HEK293 (cell line): Measurements from ENCODE around the gene PLEKHJ1.
A peak's percentile ranks its signal among the peaks of the same experiment; 100 is the strongest.

Experiments
- CTCF ChIA-PET: fragments of 350-600 bp; formaldehyde crosslinking; extraction: SDS; loops from one replicate; lab custom pipeline; 2021; ENCODE audit warnings: antibody characterized with exemption; lab: Yijun Ruan, JAX
- POLR2A ChIA-PET: fragments of 300-600 bp; formaldehyde crosslinking; extraction: SDS; loops from one replicate; lab custom pipeline; 2020; ENCODE audit warnings: antibody characterized with exemption, inconsistent platforms; lab: Yijun Ruan, JAX
- H3K27ac ChIP-seq: fragments of 200-500 bp; sonication (Bioruptor generic); 2 replicates; pipeline ENCODE4 v1.5.1; 2014; ENCODE audit warnings: low read depth, low read length, control low read depth, inconsistent platforms; ENCODE audit errors: extremely low read depth
- H3K36me3 ChIP-seq, 2 experiments: fragments of 200-500 bp in 1 of 2; sonication (Bioruptor generic) in 1 of 2; 1 replicate in 1 of 2; 2 replicates in 1 of 2; pipeline ENCODE4 v1.5.1; 2014 to 2017; ENCODE audit warnings: inconsistent platforms in 2 of 2, low read length in 2 of 2; ENCODE audit not compliant: control insufficient read depth in 2 of 2, insufficient read depth in 1 of 2
- H3K4me1 ChIP-seq: fragments of 200-500 bp; sonication (Bioruptor generic); 2 replicates; pipeline ENCODE4 v1.5.1; 2014; ENCODE audit warnings: mild to moderate bottlenecking, low read length, inconsistent platforms; ENCODE audit not compliant: control insufficient read depth, insufficient read depth
- H3K4me3 ChIP-seq: 2 replicates; pipeline ENCODE4 v1.5.1; 2011; ENCODE audit warnings: low read depth, mild to moderate bottlenecking, control low read depth, low read length, moderate library complexity
- H3K9me3 ChIP-seq: fragments of 200-500 bp; sonication (Bioruptor generic); 2 replicates; pipeline ENCODE4 v1.5.1; 2014; ENCODE audit warnings: low read depth, low read length, inconsistent platforms; ENCODE audit not compliant: control insufficient read depth, insufficient read depth
- INSM2 ChIP-seq: fragments of 450-650 bp; formaldehyde crosslinking; IDR thresholded peaks from 2 replicates; pipeline ENCODE4 v1.5.1; 2016; ENCODE audit warnings: missing biosample characterization, missing genetic modification characterization
- KLF7 ChIP-seq: fragments of 450-650 bp; formaldehyde crosslinking; IDR thresholded peaks from 2 replicates; pipeline ENCODE4 v1.5.1; 2016; ENCODE audit warnings: missing biosample characterization, missing genetic modification characterization, borderline replicate concordance
- PRDM1 ChIP-seq: fragments of 450-650 bp; formaldehyde crosslinking; IDR thresholded peaks from 2 replicates; pipeline ENCODE4; 2016; ENCODE audit warnings: missing biosample characterization, missing genetic modification characterization
- TCF7L2 ChIP-seq: IDR thresholded peaks from 2 replicates; pipeline ENCODE4 v1.6.1; 2011; ENCODE audit warnings: low read depth, mild to moderate bottlenecking, inconsistent platforms, low read length, moderate library complexity, borderline replicate concordance
- TRIM28 ChIP-seq: IDR thresholded peaks from 2 replicates; pipeline ENCODE4 v1.6.1; 2011; ENCODE audit warnings: low read length, control low read depth, borderline replicate concordance
- ZBTB10 ChIP-seq: fragments of 450-650 bp; formaldehyde crosslinking; IDR thresholded peaks from 2 replicates; pipeline ENCODE4 v1.5.1; 2016; ENCODE audit warnings: missing biosample characterization, missing genetic modification characterization
- ZNF26 ChIP-seq: fragments of 450-650 bp; formaldehyde crosslinking; IDR thresholded peaks from 2 replicates; pipeline ENCODE4 v1.5.1; 2016; ENCODE audit warnings: missing biosample characterization, missing genetic modification characterization
- ZNF558 ChIP-seq: fragments of 450-650 bp; formaldehyde crosslinking; IDR thresholded peaks from 2 replicates; pipeline ENCODE4 v1.5.1; 2016; ENCODE audit warnings: missing biosample characterization, missing genetic modification characterization
- ZNF585B ChIP-seq: fragments of 450-650 bp; formaldehyde crosslinking; IDR thresholded peaks from 2 replicates; pipeline ENCODE4 v1.5.1; 2016; ENCODE audit warnings: missing biosample characterization, missing genetic modification characterization
- TF ChIP-seq, protein P1 (sequence below): fragments of 450-650 bp; formaldehyde crosslinking; IDR thresholded peaks from 2 replicates; pipeline ENCODE4 v1.5.1; 2017; ENCODE audit warnings: missing biosample characterization, missing genetic modification characterization
- TF ChIP-seq, protein P2 (sequence below): fragments of 450-650 bp; formaldehyde crosslinking; IDR thresholded peaks from 2 replicates; pipeline ENCODE4 v1.5.1; 2016; ENCODE audit warnings: missing biosample characterization, missing genetic modification characterization
- TF ChIP-seq, protein P3 (sequence below): fragments of 450-650 bp; formaldehyde crosslinking; IDR thresholded peaks from 2 replicates; pipeline ENCODE4 v1.5.1; 2017; ENCODE audit warnings: missing biosample characterization, missing genetic modification characterization

PLEKHJ1 gene

GRCh38 chr19:2209408-2209807 lies 26.7 kb downstream of the PLEKHJ1 start (continued):
- TF ChIP-seq, protein P1, sequence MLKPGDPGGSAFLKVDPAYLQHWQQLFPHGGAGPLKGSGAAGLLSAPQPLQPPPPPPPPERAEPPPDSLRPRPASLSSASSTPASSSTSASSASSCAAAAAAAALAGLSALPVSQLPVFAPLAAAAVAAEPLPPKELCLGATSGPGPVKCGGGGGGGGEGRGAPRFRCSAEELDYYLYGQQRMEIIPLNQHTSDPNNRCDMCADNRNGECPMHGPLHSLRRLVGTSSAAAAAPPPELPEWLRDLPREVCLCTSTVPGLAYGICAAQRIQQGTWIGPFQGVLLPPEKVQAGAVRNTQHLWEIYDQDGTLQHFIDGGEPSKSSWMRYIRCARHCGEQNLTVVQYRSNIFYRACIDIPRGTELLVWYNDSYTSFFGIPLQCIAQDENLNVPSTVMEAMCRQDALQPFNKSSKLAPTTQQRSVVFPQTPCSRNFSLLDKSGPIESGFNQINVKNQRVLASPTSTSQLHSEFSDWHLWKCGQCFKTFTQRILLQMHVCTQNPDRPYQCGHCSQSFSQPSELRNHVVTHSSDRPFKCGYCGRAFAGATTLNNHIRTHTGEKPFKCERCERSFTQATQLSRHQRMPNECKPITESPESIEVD (tag by site-specific recombination): no peak
- TF ChIP-seq TCF7L2 (no peak), ZNF26 (tag by site-specific recombination) (no peak), ZNF558 (no peak), ZBTB10 (tag by site-specific recombination) (no peak), ZNF585B (tag by site-specific recombination) (no peak), KLF7 (no peak), TRIM28 (no peak)

- Histone ChIP-seq H3K4me3 (no peak overlapping the region), H3K9me3 (no peaks in the 10 kb centered on the region), H3K36me3 (peaks cover 4 to 74% of the 10 kb centered on the region in 2 experiments; a peak in 2 of 3 replicates), H3K27ac (no peak overlapping the region), H3K4me1 (no peaks in the 10 kb centered on the region)
- 0 out of 2 replicates have a peak, but pooled peaks have one; percentile 22 for TF ChIP-seq PRDM1 (tag by site-specific recombination)
- TF ChIP-seq, protein P2, sequence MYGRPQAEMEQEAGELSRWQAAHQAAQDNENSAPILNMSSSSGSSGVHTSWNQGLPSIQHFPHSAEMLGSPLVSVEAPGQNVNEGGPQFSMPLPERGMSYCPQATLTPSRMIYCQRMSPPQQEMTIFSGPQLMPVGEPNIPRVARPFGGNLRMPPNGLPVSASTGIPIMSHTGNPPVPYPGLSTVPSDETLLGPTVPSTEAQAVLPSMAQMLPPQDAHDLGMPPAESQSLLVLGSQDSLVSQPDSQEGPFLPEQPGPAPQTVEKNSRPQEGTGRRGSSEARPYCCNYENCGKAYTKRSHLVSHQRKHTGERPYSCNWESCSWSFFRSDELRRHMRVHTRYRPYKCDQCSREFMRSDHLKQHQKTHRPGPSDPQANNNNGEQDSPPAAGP: 0 out of 2 replicates have a peak, but pooled peaks have one; percentile 70
- TF ChIP-seq, protein P3, sequence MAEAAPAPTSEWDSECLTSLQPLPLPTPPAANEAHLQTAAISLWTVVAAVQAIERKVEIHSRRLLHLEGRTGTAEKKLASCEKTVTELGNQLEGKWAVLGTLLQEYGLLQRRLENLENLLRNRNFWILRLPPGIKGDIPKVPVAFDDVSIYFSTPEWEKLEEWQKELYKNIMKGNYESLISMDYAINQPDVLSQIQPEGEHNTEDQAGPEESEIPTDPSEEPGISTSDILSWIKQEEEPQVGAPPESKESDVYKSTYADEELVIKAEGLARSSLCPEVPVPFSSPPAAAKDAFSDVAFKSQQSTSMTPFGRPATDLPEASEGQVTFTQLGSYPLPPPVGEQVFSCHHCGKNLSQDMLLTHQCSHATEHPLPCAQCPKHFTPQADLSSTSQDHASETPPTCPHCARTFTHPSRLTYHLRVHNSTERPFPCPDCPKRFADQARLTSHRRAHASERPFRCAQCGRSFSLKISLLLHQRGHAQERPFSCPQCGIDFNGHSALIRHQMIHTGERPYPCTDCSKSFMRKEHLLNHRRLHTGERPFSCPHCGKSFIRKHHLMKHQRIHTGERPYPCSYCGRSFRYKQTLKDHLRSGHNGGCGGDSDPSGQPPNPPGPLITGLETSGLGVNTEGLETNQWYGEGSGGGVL (tag by site-specific recombination): peak; percentile 58
- no peak for TF ChIP-seq INSM2 (tag by site-specific recombination)
- ChIA-PET CTCF (interaction anchor here (0.6 kb wide), 2 partner anchors 54 to 57 kb away, joined by 3 read pairs; partner anchors contain the start of gene AP3D1), POLR2A (no interaction called here)
Measured at GRCh38 chr19:2208975-2209374, 27.2 kb downstream of the PLEKHJ1 start.
